Calu3 (cell line): ENCODE data around the gene PDE7B. TPM values are rescaled to one million over a fixed set of nuclear protein-coding genes. Genes with fewer than 3 reads are reported as not detected.
A peak's percentile ranks its signal among the peaks of the same experiment; 100 is the strongest.

Experiments used
- BruUV-seq: library from RNA; stranded (reverse); fragments of 400-500 nt; replicated peaks from 2 replicates; lab custom pipeline; 2021; lab: Mats Ljungman, UMichigan
- CTCF ChIA-PET: fragments of 300-600 bp; sonication (Branson Sonifier 250); formaldehyde crosslinking; loops from one replicate; lab custom pipeline; 2022; ENCODE audit warnings: antibody characterized with exemption; lab: Charles Lee
- DNase-seq: peaks from one replicate; pipeline ENCODE4 v3.0.0; 2022
- H3K27ac Mint-ChIP-seq: one replicate; pipeline ENCODE4 v1.8.0; 2022; ENCODE audit warnings: mixed read lengths; ENCODE audit not compliant: unreplicated experiment
- H3K27me3 Mint-ChIP-seq: one replicate; pipeline ENCODE4 v1.8.0; 2022; ENCODE audit warnings: mixed read lengths; ENCODE audit not compliant: unreplicated experiment
- H3K36me3 Mint-ChIP-seq: one replicate; pipeline ENCODE4 v1.8.0; 2022; ENCODE audit warnings: mild to moderate bottlenecking, moderate library complexity, mixed read lengths; ENCODE audit not compliant: insufficient read depth, unreplicated experiment
- H3K4me1 Mint-ChIP-seq: one replicate; pipeline ENCODE4 v1.8.0; 2022; ENCODE audit warnings: mild to moderate bottlenecking, low read depth, mixed read lengths; ENCODE audit not compliant: unreplicated experiment
- H3K4me3 Mint-ChIP-seq: one replicate; pipeline ENCODE4 v1.8.0; 2022; ENCODE audit warnings: mild to moderate bottlenecking, low read depth, moderate library complexity, mixed read lengths; ENCODE audit not compliant: unreplicated experiment
- H3K9me3 Mint-ChIP-seq: one replicate; pipeline ENCODE4 v1.8.0; 2022; ENCODE audit warnings: low read depth, mixed read lengths; ENCODE audit not compliant: unreplicated experiment
- intact Hi-C: fragments of 100-400 bp; cut with micrococcal nuclease; formaldehyde crosslinking; loops from one replicate; pipeline ENCODE4 v1.10.0; 2022; ENCODE audit not compliant: unreplicated experiment
- total RNA-seq: library from RNA; stranded (reverse); gene quantifications from 2 replicates; pipeline ENCODE4 v1.2.3, GENCODE V29; 2022
- TF ChIP-seq, protein P1 (sequence below): fragments of 200-600 bp; IDR thresholded peaks from one replicate; pipeline ENCODE4 v1.8.0; 2022; ENCODE audit warnings: antibody characterized with exemption; ENCODE audit not compliant: unreplicated experiment

The PDE7B gene
- total RNA-seq, 1 experiment from 2014 or later = 0.09 TPM

DNA sequence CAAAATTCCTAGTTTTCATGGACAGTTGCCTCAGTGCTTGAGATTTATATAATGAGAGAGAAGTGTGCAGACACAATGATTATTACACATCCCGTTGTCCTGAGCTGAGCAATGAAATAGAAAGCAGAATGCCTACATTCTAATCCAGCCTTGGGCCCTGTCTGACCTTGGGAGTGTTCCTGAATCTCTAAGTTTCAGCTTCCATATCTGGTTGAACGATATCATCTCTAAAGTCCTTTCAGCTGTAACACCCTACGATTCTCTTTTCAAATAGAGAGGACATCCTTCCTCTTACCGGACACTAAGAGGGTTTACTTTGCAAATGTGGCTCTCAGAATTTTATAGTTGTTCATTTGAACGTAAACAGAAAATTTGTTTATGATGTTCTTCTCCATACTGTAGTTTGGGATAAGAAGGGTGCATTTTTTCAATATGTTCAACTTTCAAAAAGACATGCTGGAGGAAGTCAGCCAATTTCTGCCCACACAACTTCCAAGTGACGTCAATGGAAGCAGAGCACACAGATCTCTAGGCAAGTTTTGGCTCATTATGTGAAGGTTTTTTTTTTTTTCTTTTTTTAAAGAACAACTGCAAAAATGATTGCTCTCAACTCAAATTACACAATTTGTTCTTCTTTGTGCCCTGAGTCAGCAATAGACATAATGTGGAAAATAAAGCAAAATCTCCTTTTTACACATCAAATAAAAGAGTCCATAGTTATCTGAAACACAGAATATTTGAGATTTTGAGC lies 50.4 kb downstream of the PDE7B start:
- Mint-ChIP-seq H3K4me3 (no peak overlapping the region), H3K36me3 (no peaks in the 10 kb centered on the region), H3K9me3 (no peaks in the 10 kb centered on the region), H3K27me3 (no peaks in the 10 kb centered on the region), H3K4me1 (peaks cover 11% of the 10 kb centered on the region), H3K27ac (no peak overlapping the region)
- CTCF ChIA-PET = no interaction called here
- intact Hi-C loops = no loop called here
- TF ChIP-seq, protein P1, sequence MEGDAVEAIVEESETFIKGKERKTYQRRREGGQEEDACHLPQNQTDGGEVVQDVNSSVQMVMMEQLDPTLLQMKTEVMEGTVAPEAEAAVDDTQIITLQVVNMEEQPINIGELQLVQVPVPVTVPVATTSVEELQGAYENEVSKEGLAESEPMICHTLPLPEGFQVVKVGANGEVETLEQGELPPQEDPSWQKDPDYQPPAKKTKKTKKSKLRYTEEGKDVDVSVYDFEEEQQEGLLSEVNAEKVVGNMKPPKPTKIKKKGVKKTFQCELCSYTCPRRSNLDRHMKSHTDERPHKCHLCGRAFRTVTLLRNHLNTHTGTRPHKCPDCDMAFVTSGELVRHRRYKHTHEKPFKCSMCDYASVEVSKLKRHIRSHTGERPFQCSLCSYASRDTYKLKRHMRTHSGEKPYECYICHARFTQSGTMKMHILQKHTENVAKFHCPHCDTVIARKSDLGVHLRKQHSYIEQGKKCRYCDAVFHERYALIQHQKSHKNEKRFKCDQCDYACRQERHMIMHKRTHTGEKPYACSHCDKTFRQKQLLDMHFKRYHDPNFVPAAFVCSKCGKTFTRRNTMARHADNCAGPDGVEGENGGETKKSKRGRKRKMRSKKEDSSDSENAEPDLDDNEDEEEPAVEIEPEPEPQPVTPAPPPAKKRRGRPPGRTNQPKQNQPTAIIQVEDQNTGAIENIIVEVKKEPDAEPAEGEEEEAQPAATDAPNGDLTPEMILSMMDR = no peak
- no peak for DNase-seq
- BruUV-seq = no TSS peak

DNA sequence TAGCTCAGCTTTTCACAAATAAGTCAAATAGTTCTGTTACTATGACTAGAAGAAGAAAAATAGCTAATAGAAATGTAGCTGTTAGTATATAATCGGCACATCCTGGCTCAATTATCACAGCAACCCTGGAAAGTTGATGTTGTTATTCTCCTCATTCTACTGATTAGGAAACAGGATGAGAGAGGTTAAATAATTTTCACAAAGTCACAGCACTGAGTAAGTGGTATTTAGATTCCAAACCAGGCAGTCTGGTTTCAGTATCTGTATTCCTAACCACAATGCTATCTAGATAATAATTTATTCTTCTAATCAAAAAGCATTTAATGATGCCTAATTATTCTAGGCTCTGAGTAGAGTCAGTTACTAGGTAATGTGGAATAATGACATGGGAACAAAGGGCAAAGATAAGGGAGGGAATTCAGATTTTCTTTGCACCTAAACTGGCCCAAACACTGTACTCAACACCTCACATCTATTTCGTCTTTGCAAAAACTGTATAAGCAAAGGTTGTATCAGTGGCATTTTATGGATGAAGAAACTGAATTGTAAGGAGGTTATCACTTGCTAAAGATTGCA lies 51.3 kb downstream of the PDE7B start:
- no peak for DNase-seq
- H3K9me3 Mint-ChIP-seq = no peaks in the 10 kb centered on the region
- TF ChIP-seq, protein P1 = no peak
- no peaks in the 10 kb centered on the region for H3K27me3 Mint-ChIP-seq
- no peak overlapping the region for H3K4me3 Mint-ChIP-seq
- no peaks in the 10 kb centered on the region for H3K36me3 Mint-ChIP-seq
- no TSS peak for BruUV-seq
- intact Hi-C loops = no loop called here
- CTCF ChIA-PET = interaction anchor here (0.6 kb wide), 1 partner anchor 638 kb away, joined by 4 read pairs; no protein-coding TSS in a partner anchor
- no peak overlapping the region for H3K27ac Mint-ChIP-seq
- H3K4me1 Mint-ChIP-seq = peaks cover 18% of the 10 kb centered on the region

DNA sequence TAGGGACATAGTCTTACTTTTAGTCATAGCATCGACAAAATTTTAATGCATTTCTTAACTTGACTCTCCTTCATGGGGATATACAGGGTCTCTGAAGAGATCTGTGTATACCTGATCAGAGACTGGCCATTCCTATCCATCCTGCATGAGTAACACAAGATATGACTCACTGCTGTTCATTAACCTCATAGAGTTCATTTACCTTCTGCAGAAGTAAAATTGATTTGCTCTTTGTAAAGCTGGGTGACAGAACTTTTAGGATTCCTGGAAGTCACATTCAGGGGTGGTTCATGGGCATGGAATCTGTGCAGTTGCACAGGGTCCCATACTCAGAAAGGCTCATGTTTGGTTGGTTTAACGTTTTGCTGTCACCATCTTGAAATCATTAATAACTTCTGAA lies 53.2 kb downstream of the PDE7B start:
- intact Hi-C loops = no loop called here
- TF ChIP-seq, protein P1 = no peak
- Mint-ChIP-seq H3K27ac (no peak overlapping the region), H3K4me3 (no peak overlapping the region), H3K27me3 (no peaks in the 10 kb centered on the region), H3K4me1 (peaks cover 27% of the 10 kb centered on the region), H3K9me3 (no peaks in the 10 kb centered on the region), H3K36me3 (no peaks in the 10 kb centered on the region)
- CTCF ChIA-PET = no interaction called here
- DNase-seq = peak; percentile 0
- no TSS peak for BruUV-seq

DNA sequence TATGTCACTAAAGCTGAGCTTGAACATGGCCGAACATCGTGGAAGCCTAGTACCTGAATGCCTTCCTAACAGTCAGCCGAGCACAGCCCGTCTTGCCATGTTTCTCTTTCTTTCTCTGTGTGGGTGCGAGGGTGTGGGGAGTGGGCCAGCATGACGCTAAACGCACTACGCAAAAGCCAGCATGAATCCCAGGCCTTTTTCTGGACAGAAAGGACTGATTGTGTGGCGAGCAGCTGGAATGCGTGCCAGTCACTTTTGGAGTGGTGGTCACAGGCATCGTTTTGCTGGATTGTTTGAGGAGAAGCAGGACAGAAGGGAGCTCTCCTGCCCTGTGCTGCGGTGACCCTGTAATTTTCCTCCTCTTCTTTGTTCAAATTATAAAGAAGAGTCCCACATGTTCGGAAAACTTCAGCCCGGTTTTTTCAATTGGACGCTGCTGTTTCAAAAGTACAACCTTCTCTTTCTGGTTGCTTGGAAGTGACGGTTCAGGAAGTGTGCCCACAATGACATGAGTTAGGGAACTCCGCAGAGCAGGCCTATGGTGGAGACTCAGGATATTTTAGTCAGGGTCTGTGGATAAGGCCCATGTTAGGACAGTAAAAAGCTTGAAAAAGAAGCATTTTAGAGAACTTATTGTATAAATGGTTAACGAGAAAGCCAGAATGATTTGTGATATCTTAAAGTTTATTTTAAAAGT lies 54.3 kb downstream of the PDE7B start:
- no peaks in the 10 kb centered on the region for H3K36me3 Mint-ChIP-seq

More for the DNA sequence above, 54.3 kb downstream of the PDE7B start:
- no peak for DNase-seq
- Mint-ChIP-seq H3K27me3 (no peaks in the 10 kb centered on the region), H3K9me3 (no peaks in the 10 kb centered on the region), H3K27ac (no peak overlapping the region), H3K4me3 (no peak overlapping the region), H3K4me1 (peaks cover 27% of the 10 kb centered on the region)
- TF ChIP-seq, protein P1 = no peak
- intact Hi-C loops = no loop called here
- BruUV-seq = no TSS peak
- CTCF ChIA-PET = no interaction called here
